Loucy (cell line): ENCODE measurements around the gene ZNF326.

Experiments used
- EZH2phosphoT487 ChIP-seq: fragments of 200-600 bp; IDR thresholded peaks from 2 replicates; pipeline ENCODE4 v1.6.1; 2018; ENCODE audit warnings: antibody characterized with exemption, mild to moderate bottlenecking, moderate library complexity, borderline replicate concordance
- TF ChIP-seq, protein P1 (sequence below): fragments of 200-600 bp; sonication (generic); conservative IDR thresholded peaks from 2 replicates; pipeline ENCODE4 v1.5.1; 2014; ENCODE audit warnings: mild to moderate bottlenecking, antibody characterized with exemption, low read length

DNA sequence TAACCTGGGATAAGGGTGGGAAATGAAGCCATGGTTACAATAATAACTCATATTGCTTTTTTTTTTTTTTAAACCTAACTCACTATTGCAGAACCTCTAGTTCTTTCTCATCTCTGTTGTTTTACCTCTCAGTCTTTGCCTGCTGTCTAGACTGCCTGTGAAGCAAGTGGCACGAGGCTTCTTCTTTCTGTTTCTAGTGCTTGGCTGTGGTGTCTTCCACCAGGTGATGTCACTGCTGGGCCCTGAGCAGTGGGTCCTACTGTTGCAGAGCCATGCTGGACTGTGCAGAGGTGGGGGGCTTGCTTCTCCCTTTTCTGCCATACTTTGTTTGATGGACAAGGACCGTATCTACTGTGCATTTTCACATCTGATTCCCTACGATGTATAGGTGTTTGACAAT, 51.7 kb downstream of the ZNF326 start:
- TF ChIP-seq, protein P1, sequence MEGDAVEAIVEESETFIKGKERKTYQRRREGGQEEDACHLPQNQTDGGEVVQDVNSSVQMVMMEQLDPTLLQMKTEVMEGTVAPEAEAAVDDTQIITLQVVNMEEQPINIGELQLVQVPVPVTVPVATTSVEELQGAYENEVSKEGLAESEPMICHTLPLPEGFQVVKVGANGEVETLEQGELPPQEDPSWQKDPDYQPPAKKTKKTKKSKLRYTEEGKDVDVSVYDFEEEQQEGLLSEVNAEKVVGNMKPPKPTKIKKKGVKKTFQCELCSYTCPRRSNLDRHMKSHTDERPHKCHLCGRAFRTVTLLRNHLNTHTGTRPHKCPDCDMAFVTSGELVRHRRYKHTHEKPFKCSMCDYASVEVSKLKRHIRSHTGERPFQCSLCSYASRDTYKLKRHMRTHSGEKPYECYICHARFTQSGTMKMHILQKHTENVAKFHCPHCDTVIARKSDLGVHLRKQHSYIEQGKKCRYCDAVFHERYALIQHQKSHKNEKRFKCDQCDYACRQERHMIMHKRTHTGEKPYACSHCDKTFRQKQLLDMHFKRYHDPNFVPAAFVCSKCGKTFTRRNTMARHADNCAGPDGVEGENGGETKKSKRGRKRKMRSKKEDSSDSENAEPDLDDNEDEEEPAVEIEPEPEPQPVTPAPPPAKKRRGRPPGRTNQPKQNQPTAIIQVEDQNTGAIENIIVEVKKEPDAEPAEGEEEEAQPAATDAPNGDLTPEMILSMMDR: no peak
- no peak for TF ChIP-seq EZH2phosphoT487
